GM18909 (cell line): ENCODE measurements around the gene ABCF3.

Source experiments
- ATAC-seq: cut with Tn5 transposase; IDR thresholded peaks from one replicate; pipeline ENCODE4 v1.9.1; 2021; ENCODE audit warnings: mild to moderate bottlenecking; ENCODE audit not compliant: unreplicated experiment, poor library complexity

The ABCF3 gene

DNA sequence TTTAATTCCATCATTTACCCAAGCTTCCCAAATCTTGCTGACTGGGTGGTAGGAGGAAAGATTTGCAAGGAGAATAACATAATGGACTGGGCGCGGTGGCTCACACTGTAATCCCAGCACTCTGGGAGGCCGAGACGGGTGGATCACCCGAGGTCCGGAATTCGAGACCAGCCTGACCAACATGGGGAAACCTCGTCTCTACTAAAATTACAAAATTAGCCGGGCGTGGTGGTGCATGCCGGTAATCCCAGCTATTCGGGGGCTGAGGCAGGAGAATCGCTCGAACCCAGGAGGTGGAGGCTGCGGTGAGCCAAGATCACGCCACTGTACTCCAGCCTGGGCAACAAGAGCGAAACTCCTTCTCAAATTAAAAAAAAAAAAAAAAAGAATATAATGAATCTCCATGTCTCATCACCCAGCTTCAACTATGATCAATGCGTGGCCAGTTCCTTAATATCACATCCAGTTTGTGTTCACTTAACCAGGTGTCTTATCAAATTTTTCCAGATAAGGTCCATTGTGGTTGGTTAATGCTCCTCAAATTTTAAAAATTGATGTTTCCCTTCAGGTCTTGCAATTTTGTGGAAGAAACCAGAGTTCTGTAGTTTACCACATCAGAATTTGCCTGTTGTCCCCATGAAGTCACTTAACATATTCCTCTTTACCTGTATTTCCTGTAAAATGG is 1.3 kb upstream of the ABCF3 start:
- ATAC-seq: no peak

DNA sequence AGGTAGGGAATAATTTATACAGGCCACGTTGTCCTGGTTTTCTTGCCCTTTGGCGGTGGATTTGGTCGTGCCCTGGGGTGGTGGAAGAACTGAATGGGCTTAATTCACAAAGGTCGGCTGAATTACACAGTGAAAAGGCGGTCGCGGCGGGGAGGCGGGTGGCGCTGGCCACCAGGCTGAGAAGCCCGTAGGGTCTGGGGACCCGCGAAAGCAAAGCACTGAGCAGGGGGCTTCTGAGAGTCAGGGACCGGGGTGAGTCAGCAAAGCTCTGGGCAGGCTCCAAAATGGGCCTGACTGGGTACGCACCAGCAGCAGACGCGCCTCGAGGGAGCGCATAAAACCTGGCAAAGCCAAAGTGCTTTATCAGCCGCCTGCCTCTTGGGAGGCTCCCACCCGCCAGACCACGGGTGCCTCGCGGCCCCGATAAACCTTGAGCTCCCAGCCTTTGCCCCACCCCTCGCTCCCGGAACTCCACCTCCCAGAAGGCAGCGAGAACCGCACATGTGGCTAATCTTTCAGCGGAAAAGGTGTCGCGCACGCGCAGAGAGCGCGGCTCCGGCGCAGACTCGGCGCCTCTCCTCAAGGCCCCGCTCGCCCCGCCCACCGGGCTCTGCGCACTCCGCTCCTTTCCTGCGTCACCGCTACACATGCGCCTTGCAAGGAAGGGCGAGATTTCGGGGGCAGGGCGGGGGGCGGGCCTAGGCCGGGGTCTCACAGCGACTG is 377 bp upstream of the ABCF3 start:
- peak; percentile 90 for ATAC-seq

DNA sequence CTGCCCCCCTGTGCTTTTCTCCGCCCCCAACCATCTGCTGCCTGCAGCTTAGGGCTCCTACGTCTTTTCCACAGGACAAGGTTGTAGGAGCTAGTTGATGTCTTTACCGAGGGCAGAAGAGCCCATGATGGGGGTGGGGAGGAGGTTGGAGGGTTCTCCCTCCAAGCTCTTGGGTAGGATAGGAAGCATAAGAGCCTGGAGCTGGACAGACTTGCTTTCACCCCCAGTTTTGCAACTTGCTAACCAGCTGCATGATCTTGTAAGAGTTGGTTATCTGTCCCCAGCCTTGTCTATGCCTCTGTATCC is 856 bp downstream of the ABCF3 start:
- no peak for ATAC-seq

DNA sequence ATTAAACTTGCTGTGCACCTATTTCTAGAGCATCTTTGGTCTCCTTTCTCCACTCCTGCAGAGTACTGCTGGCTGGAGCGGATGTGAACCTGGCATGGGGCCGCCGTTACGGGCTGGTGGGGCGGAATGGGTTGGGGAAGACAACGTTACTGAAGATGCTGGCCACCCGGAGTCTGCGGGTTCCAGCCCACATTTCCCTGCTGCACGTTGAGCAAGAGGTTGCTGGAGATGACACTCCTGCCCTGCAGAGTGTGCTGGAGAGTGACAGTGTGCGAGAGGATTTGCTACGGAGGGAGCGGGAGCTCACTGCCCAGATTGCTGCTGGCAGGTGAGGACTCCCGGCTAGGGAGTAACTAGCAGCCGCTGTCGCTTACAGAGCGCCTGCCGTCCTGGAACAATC is 2.1 kb downstream of the ABCF3 start:
- ATAC-seq: no peak

DNA sequence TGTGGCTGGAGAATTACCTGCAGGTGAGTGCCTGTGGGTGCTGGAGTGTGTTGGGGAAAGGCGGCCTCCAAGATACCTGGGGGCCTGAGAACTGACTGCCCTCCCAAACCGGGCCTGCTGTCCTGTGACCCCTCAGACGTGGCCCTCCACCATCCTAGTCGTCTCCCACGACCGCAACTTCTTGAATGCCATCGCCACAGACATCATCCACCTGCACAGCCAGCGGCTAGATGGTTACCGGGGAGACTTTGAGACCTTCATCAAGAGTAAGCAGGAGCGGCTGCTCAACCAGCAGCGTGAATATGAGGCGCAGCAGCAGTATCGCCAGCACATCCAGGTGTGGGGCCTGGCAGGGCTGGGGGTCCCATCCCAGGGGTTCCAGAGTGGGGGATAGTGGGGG is 3.4 kb downstream of the ABCF3 start:
- no peak for ATAC-seq

DNA sequence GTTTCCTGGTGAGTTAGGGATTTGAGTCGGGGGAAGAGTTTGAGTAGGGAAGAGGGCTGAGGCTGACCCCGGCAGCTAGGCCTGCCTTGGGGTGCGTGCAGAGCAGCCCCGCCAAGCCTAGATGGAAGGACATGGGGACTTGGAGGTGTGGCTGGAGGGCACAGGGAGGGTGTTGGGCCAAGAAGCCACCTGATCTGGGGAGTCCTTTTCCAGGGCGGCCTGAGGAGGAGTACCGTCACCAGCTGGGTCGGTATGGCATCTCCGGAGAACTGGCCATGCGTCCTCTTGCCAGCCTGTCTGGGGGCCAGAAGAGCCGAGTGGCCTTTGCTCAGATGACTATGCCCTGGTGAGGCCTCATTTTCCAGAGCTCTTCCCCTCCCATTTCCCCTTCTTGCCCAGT is 6.9 kb downstream of the ABCF3 start:
- ATAC-seq: no peak

DNA sequence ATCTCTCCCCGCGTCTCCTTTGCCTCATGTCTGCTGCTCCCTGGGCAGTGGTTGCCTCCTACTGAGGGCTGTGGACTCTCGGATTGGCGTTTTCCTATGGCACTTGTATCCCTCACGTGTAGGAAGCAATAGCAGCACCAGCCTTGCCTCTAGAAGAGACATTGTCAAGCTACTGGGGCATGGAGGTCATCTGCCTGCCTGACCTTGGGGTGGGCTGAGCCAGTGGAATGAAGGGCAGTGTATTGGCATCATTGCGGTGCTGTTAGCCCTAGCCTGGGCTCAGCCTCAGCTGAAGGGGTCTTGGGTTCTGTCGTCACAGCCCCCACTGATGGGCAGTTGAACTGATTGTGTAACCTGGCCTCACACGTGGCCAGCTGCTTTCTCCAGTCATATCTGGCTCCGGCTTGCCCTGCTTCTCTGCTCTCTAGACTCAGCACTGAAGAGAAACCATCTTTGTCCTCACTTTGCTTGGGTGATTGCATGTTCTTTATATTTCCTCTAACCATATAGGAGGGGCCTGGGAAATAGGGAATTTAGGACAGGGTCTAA is 8.1 kb downstream of the ABCF3 start:
- ATAC-seq: no peak

DNA sequence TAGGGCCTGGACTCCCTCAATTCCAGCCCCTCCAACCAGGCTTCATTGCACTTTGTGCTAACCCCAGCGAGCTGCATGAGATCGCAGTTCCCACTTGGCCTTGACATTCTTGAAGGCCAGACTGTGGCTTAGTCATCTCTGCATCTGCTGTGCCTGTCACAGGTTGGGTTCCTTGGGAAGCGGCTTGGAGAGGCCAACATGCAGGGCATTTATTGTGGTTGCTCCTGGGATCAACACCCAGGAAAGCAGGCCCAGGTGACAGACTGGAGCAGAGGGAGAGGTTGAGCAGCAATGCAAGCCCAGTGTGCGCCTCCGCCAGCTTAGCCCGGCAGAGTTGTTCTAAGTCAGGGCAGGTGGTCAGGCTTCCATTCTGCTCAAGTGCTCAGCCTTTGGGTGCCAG is 10.5 kb downstream of the ABCF3 start:
- ATAC-seq: no peak

DNA sequence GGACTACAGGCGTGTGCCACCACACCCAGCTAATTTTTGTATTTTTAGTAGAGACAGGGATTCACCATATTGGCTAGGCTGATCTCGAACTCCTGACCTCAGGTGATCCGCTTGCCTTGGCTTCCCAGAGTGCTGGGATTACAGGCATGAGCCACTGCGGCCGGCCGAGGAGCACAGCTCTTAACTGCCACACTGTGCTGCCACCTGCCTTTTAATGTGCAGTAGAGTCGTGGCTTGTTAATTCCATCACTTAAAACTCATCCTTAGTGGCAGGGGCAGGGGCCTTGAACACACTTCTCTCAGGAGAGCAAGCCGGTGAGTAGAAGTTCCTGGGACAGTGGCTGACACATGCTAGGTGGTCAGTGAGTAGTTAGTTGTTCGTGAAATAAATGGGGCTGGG is 12.5 kb downstream of the ABCF3 start:
- no peak for ATAC-seq

DNA sequence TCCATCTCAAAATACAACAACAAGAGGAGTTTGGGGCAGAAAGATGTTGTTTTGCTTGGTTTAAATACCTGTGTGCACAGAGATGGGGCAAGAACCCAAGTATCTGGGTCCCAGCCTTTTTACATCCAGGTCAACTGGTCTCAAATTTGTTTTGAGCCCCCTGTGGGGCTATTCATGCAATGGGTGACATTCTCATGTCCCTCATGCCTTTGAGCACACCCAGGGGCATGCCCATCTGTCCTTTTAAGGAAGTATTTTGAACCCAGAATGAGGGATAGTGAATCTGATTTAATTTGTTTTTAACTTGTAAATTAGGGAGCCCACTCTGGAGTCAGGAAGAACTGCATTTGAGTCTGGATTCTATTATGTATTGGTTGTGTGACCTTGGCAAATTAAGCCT is 14.8 kb downstream of the ABCF3 start:
- ATAC-seq: no peak

DNA sequence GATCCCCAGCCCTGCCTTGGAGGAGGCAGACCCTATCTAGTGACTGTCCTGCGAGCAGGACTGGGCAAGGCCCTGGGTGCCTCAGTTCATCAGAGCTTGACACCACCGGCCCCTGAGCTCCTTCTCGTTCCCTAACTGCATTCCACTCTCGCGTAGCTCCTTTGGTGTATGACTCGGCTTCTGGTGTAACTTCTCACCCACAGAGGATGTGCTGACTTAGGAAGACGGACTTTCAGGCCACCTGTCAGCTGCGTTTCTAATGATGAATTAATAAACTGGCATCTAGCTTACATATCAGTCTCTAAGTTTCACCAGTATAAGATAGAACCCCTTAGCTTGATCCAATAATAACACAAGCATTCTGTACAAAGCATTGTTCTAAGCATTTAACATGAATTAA is 17.5 kb downstream of the ABCF3 start:
- ATAC-seq: no peak

DNA sequence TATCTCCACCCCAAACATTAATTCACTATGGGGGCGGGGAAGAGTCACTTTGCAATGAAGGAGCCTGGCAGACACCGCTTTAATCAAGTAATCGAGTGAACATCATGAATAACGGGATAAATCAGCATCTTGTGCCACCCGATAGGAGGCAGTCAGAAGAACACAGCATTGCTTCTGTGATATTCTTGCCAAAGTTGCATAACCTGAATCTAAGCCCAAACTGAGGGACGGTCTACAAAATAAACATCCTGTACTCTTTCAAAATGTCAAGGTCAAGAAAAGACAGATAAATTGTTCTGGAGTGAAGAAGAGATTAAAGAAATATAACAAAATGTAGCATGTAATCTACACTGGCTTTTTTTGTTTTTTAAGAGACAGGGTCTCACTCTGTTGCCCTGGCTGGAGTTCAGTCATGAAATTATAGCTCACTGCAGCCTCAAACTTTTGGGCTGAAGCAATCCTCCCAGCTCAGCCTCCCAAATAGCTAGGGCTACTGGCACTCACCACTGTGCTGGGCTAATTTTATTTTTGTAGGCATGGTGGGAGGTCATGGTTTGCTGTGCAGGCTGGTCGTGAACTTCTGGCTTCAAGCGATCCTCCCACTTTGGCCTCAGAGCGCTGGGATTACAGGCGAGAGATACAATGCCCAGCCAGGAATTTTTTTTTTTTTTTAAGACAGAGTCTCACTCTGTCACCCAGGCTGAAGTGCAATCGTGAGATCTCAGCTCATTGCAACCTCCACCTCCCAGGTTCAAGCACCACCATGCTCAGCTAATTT is 23.3 kb downstream of the ABCF3 start:
- no peak for ATAC-seq

DNA sequence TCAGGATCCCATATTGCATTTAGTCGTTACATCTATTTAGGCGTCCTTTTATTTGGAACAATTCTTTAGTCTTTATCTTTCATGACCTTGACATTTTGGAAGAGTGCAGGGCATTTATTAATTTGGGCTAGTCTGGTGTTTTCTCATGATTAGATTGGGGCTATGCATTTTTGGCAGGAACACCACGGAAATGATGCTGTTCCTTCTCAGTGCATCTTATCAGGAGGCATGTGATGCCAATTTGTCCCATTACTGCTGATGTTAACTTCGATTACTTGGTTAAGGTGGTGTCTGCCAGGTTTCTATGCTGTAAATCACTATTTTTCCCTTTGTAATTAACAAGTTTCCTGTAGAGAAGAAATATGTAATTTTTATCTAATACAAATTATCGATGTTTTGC is 25.3 kb downstream of the ABCF3 start:
- ATAC-seq: no peak

DNA sequence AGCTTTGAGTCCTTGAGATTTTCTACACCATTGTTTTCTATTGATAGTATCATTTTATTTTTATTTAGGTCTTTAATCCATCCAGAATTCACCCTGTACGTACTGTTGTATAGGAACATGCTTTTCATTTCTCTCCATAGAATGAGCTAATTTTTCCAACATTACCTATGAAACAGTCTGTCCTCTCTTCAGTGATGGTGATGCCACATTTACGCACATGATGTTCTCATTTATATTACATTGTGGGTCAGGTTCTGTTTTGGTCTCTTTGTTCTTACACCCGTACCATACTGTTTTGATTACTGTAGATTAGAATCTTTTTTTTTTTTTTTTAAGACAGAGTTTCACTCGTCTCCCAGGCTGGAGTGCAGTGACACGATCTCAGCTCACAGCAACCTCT is 25.7 kb downstream of the ABCF3 start:
- no peak for ATAC-seq

DNA sequence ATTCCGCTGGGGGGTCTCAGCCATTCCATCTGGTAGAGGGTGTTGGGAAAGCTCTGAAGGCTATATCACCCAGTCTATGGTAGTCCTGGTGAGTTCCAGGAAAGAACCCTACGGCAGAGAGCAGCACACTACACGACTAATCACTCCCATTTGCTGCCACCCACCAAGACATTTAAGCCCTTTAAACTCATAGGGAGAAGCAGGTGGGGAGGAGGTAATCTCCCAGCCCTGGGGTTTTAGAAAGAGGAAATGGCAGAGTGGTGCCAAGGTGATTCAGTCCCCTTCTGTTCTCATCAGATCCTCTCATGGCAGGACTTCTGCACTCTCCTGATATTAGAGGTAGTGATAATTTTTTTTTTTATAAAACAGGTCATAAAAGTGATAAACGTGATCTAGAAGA is 32.8 kb downstream of the ABCF3 start:
- ATAC-seq: no peak

DNA sequence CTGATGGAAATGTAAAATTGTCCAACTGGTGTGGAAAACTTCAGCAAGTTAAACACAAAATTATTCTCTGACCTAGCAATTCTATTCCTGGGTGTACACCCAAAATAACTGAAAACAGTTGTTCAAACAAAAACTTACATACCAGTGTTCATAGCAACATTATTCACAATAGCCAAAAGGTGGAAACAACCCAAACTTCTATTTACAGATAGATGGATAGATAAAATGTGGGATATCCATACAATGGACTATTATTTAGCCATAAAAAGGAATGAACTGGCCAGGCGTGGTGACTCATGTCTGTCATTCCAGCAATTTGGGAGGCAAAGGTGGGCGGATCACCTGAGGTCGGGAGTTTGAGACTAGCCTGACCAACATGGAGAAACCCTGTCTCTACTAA is 36.5 kb downstream of the ABCF3 start:
- ATAC-seq: no peak

DNA sequence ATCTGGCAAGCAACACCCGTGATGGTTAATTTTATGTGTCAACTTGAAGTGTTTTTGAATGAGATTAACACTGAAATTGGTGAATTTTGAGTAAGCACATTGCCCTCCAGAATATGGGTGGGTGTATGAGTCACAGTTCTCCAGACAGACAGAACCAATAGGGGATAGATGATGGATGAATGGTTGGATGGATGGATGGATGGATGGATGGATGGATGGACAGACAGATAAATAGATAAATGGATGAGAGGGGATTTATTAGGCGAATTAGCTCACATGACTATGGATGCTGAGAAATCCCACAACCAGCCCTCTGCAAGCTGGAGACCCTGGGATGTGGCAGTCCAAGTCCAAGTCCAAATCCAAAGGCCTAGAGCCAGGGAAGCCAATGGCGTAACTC is 37.9 kb downstream of the ABCF3 start:
- ATAC-seq: no peak

DNA sequence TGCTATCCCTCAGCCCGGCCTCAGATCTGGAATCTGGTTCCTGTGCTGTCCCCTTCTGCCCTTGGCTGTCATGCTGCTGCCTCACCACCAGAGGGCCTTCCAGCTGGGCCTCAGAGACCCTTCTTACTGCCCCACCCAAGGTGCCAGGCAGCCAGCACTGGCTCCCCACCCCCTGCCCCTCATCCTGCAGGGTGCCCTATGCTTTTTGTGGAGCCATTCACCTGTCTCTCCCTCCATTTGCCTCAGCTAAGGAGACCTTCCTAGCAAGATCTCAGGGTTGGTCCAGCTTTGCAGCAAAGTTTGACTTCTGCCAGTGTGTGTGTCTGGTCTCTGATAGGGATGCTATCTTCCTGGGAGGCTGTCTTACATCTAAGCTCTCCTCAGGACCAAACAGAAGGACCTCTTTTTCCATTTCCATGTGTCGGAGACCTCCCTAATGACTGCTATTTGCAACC is 41.5 kb downstream of the ABCF3 start:
- ATAC-seq: peak; percentile 44

DNA sequence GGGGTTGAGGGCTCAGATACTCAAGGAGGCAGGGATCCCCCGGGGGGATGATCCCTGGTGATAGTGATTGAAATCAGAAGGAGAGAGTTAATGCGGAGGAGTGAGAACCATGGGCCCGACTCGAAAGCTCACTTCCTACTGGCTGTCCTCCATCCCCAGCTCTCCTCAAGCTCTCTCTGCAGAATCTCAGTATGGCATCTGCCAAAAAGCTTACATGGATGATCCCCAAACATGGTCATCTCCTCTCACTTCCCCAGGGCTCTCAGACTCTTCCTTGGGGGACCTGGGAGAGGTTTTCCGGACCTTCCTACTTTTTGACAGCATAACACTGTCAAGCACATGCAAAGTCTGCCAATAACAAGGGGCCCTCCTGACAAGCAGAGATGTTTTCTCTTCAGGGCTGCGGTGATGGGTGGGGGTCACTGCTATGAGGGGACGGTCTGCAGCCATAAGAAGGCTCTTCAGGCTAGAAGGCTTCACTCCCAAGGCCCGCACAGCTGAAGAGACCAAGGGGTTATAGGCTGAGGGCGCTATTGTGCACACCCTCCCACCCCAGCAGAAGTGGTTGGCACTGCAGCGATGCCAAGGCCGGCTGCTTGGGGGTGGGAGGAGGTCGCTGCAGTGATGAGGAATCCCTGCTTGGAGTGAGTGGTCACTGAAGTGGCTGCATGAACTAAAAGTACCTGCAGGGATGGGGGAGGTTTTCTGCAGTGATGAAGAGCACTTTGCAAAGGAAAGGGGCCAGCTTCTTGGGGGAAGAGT is 42.6 kb downstream of the ABCF3 start:
- no peak for ATAC-seq

DNA sequence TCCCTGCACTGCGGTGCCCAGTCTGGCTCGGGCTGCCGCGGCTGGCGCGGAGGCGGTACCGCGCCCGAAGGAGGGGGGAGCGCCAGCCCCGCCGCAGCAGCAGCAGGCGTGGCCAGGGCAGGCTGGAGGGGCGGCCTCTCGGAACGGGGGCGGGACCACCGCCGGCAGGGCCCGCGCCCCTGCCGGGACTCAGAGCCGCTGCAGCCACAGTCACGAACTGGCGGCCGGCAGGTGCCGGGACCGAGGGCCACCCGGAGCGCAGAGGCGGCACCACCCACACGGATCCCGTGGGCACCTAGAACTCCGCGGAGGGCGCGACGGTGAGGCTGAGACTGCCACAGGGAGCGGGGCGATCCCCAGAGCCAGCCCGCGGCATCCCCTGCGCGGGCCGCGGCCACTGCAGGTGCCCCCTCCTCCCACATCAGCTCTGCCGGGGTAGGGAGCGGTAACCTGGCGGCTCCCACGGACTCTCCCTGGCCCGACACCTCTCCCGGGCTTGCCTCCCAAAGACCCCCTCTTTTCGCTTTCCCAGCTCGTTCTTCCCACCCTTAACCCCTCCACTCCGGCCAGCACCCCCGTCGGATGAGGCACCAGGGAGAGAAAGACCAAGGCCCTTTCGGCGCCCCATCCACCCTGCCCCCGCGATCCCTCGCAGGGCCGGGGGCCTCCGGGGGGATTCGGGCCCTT is 43.5 kb downstream of the ABCF3 start, which contains the start of gene VWA5B2:
Gene VWA5B2, plus strand, starts transcription at position 192 of the 687 bp plus-strand sequence. CDS start 944 bp downstream, outside the sequence.
- peak; percentile 76 for ATAC-seq
